ENCODE data around the gene PAXIP1. TPM values are rescaled to one million over a fixed set of nuclear protein-coding genes. Genes with fewer than 3 reads are reported as not detected.
"Not testable (repeated sequence)": the region's sequence is repeated elsewhere in the genome, so short reads cannot be mapped to it uniquely, and the experiment has no call there.

PAXIP1 gene, protein sequence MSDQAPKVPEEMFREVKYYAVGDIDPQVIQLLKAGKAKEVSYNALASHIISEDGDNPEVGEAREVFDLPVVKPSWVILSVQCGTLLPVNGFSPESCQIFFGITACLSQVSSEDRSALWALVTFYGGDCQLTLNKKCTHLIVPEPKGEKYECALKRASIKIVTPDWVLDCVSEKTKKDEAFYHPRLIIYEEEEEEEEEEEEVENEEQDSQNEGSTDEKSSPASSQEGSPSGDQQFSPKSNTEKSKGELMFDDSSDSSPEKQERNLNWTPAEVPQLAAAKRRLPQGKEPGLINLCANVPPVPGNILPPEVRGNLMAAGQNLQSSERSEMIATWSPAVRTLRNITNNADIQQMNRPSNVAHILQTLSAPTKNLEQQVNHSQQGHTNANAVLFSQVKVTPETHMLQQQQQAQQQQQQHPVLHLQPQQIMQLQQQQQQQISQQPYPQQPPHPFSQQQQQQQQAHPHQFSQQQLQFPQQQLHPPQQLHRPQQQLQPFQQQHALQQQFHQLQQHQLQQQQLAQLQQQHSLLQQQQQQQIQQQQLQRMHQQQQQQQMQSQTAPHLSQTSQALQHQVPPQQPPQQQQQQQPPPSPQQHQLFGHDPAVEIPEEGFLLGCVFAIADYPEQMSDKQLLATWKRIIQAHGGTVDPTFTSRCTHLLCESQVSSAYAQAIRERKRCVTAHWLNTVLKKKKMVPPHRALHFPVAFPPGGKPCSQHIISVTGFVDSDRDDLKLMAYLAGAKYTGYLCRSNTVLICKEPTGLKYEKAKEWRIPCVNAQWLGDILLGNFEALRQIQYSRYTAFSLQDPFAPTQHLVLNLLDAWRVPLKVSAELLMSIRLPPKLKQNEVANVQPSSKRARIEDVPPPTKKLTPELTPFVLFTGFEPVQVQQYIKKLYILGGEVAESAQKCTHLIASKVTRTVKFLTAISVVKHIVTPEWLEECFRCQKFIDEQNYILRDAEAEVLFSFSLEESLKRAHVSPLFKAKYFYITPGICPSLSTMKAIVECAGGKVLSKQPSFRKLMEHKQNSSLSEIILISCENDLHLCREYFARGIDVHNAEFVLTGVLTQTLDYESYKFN
- 10 to 100 TPM; 13.5 to 29.6 (median 19.4) TPM for total RNA-seq

DNA sequence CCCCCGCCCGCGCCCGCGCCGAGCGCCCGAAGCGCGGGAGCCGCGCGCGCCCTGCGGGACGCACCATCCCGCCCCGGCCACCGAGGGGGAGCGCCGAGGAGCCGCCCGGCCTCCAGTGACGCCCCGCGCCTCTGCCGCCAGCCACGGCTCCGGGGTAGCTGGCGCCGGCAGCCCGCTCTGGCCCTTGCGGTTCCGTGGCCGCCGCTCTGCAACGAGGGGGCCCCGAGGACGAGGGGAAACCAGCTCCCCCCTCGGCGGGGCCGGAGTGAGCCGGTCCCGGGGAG is at the start of gene PAXIP1:
Gene PAXIP1, minus strand, starts transcription at position 33 of the 284 bp plus-strand sequence. CDS start 195 bp downstream, outside the sequence.
- no peak for DNase-seq (ENCODE audit: low spot score in 2 of 2)
- TF ChIP-seq POLR2AphosphoS5 (IDR thresholded peaks at IDR 0.05): peak in 1 of 3 donors; percentile 46
- no peak for TF ChIP-seq POLR2A (IDR thresholded peaks at IDR 0.05)
- Histone ChIP-seq H3K4me1 (peaks cover 21% of the 10 kb centered on the region), H3K27me3 (no peaks in the 10 kb centered on the region), H3K36me3 (peaks cover 3% of the 10 kb centered on the region), H3K4me3 (peak within 1 kb of the TSS; percentile 82), H3K9me3 (no peaks in the 10 kb centered on the region), H3K27ac (peak within 1 kb of the TSS; percentile 83)
- no CpG with 5 or more reads among the region's 44 CpGs for WGBS

GRCh38 chr7:155051355-155051754 is 48.4 kb upstream of the PAXIP1 start:
- WGBS: 96% methylated on average over 4 of the region's 4 CpGs
- H3K36me3 ChIP-seq: no peaks in the 10 kb centered on the region
- no peak overlapping the region for H3K4me3 ChIP-seq
- H3K27me3 ChIP-seq: no peaks in the 10 kb centered on the region
- H3K27ac ChIP-seq: no peak overlapping the region
- no peaks in the 10 kb centered on the region for H3K9me3 ChIP-seq
- TF ChIP-seq, protein P1, sequence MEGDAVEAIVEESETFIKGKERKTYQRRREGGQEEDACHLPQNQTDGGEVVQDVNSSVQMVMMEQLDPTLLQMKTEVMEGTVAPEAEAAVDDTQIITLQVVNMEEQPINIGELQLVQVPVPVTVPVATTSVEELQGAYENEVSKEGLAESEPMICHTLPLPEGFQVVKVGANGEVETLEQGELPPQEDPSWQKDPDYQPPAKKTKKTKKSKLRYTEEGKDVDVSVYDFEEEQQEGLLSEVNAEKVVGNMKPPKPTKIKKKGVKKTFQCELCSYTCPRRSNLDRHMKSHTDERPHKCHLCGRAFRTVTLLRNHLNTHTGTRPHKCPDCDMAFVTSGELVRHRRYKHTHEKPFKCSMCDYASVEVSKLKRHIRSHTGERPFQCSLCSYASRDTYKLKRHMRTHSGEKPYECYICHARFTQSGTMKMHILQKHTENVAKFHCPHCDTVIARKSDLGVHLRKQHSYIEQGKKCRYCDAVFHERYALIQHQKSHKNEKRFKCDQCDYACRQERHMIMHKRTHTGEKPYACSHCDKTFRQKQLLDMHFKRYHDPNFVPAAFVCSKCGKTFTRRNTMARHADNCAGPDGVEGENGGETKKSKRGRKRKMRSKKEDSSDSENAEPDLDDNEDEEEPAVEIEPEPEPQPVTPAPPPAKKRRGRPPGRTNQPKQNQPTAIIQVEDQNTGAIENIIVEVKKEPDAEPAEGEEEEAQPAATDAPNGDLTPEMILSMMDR (IDR thresholded peaks at IDR 0.05): no peak
- no peak for TF ChIP-seq POLR2AphosphoS5 (IDR thresholded peaks at IDR 0.05)
- DNase-seq (ENCODE audit: low spot score in 2 of 2): no peak
- no peaks in the 10 kb centered on the region for H3K4me1 ChIP-seq

- WGBS: 54% methylated on average over 4 of the region's 4 CpGs
- DNase-seq (ENCODE audit: low spot score in 2 of 2): no peak
- no peaks in the 10 kb centered on the region for H3K9me3 ChIP-seq
- TF ChIP-seq, protein P1 (IDR thresholded peaks at IDR 0.05): no peak
- TF ChIP-seq POLR2AphosphoS5 (IDR thresholded peaks at IDR 0.05) (no peak), EP300 (IDR thresholded peaks at IDR 0.05) (no peak), POLR2A (IDR thresholded peaks at IDR 0.05) (no peak)
- H3K4me1 ChIP-seq: no peaks in the 10 kb centered on the region
- no peak overlapping the region for H3K4me3 ChIP-seq
- no peak overlapping the region for H3K27ac ChIP-seq
- no peaks in the 10 kb centered on the region for H3K36me3 ChIP-seq
- H3K27me3 ChIP-seq: no peaks in the 10 kb centered on the region
Measured at GRCh38 chr7:155048006-155048405, 45.1 kb upstream of the PAXIP1 start.

GRCh38 chr7:155043756-155044155 is 40.8 kb upstream of the PAXIP1 start:
- H3K27me3 ChIP-seq: no peaks in the 10 kb centered on the region
- H3K4me3 ChIP-seq: no peak overlapping the region
- 48% methylated on average over 4 of the region's 4 CpGs for WGBS
- H3K9me3 ChIP-seq: no peaks in the 10 kb centered on the region
- no peak for DNase-seq (ENCODE audit: low spot score in 2 of 2)
- H3K4me1 ChIP-seq: no peaks in the 10 kb centered on the region
- no peak overlapping the region for H3K27ac ChIP-seq
- no peak for TF ChIP-seq POLR2AphosphoS5 (IDR thresholded peaks at IDR 0.05)
- TF ChIP-seq POLR2A (IDR thresholded peaks at IDR 0.05): no peak
- TF ChIP-seq, protein P1 (IDR thresholded peaks at IDR 0.05): no peak
- no peak for TF ChIP-seq EP300 (IDR thresholded peaks at IDR 0.05)
- H3K36me3 ChIP-seq: no peaks in the 10 kb centered on the region

DNA sequence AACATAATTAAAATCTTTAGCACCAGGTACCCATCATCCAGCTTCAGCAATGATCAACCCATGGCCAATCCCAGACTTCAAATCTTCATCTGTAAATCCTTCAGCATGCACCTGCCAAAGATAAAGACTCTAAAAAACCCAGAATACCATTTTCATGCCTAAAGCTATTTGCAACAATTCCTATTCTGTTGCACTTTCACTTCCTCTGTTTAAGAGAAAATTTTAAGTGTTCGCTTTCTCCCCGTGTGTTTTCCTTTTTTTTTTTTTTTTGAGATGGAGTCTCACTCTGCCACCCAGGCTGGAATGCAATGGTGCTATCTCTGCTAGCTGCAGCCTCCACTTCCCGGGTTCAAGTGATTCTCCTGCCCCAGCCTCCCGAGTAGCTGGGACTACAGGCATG is 35.4 kb upstream of the PAXIP1 start:
- 83% methylated on average over 4 of the region's 4 CpGs for WGBS
- no peaks in the 10 kb centered on the region for H3K9me3 ChIP-seq
- no peak overlapping the region for H3K4me3 ChIP-seq
- H3K27ac ChIP-seq: no peak overlapping the region
- no peaks in the 10 kb centered on the region for H3K4me1 ChIP-seq
- H3K36me3 ChIP-seq: no peaks in the 10 kb centered on the region
- no peak for TF ChIP-seq POLR2A (IDR thresholded peaks at IDR 0.05)
- TF ChIP-seq POLR2AphosphoS5 (IDR thresholded peaks at IDR 0.05): no peak
- TF ChIP-seq, protein P1 (IDR thresholded peaks at IDR 0.05): no peak
- no peak for TF ChIP-seq EP300 (IDR thresholded peaks at IDR 0.05)
- no peaks in the 10 kb centered on the region for H3K27me3 ChIP-seq
- DNase-seq (ENCODE audit: low spot score in 2 of 2): no peak

DNA sequence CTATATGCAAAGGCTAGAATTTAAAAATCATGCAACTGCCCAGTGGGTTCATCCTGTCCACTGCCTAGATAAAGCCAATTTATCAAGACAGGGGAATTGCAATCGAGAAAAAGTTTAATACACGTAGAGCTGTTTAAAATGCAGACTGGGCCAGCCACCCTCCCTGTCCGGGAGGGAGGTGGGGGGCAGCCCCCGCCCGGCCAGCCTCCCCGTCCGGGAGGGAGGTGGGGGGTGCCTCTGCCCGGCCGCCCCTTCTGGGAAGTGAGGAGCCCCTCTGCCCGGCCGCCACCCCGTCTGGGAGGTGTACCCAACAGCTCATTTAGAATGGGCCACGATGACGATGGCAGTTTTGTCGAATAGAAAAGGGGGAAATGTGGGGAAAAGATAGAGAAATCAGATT is 31.6 kb upstream of the PAXIP1 start:
- not testable (repeated sequence) for DNase-seq (ENCODE audit: low spot score in 2 of 2); H3K4me1 ChIP-seq; H3K27ac ChIP-seq; H3K4me3 ChIP-seq; H3K9me3 ChIP-seq; H3K36me3 ChIP-seq; H3K27me3 ChIP-seq
- WGBS: 85% methylated on average over 15 of the region's 15 CpGs

All from suprapubic skin (tissue), 4 donors.